AG04450 (cell line): ENCODE data around the gene MRLN. TPM values are rescaled to one million over a fixed set of nuclear protein-coding genes. Genes with fewer than 3 reads are reported as not detected.

Source experiments
- CTCF ChIA-PET: fragments of 300-600, 350-600 bp; formaldehyde crosslinking; extraction: SDS; loops from one replicate; lab custom pipeline; 2022; ENCODE audit warnings: antibody characterized with exemption, inconsistent platforms; lab: Charles Lee
- POLR2A ChIA-PET: fragments of 350-600 bp; formaldehyde crosslinking; extraction: SDS; loops from one replicate; lab custom pipeline; 2021; ENCODE audit warnings: antibody characterized with exemption, inconsistent platforms; lab: Yijun Ruan, JAX
- DNase-seq: peaks from one replicate; pipeline ENCODE4 v3.0.0-alpha.2; 2011; ENCODE audit warnings: low read depth, low spot score
- H3K27ac ChIP-seq: one replicate; pipeline ENCODE4 v1.5.1; 2012; ENCODE audit warnings: low read depth, low read length, control low read depth
- H3K27me3 ChIP-seq: one replicate; pipeline ENCODE4 v1.6.0; 2012; ENCODE audit warnings: low read length; ENCODE audit not compliant: control insufficient read depth, insufficient read depth
- H3K4me3 ChIP-seq: 2 replicates; pipeline ENCODE4 v1.5.1; 2011; ENCODE audit warnings: mild to moderate bottlenecking, low read depth, low read length, control low read depth
- H3K9me3 ChIP-seq: 2 replicates; pipeline ENCODE4 v1.5.1; 2012; ENCODE audit warnings: low read length; ENCODE audit not compliant: control insufficient read depth, insufficient read depth
- CTCF ChIP-seq: IDR thresholded peaks from 2 replicates; pipeline ENCODE4 v1.5.1; 2011; ENCODE audit warnings: low read depth, low read length, control low read depth, inconsistent platforms
- polyA plus RNA-seq: library from polyadenylated mRNA; depleted of rRNA; stranded (reverse); fragments of >200 nt; gene quantifications from 2 replicates; pipeline ENCODE4 v1.2.3, GENCODE V29; 2011; rRNA removed

MRLN gene
- polyA plus RNA-seq, 1 experiment, result not detected

GRCh38 chr10:59694936-59695335 lies 58.3 kb downstream of the MRLN start:
- ChIA-PET CTCF (no interaction called here), POLR2A (no interaction called here)
- H3K9me3 ChIP-seq, result no peaks in the 10 kb centered on the region
- H3K27ac ChIP-seq, result no peak overlapping the region
- H3K4me3 ChIP-seq, result no peak overlapping the region
- DNase-seq, result no peak
- H3K27me3 ChIP-seq, result no peaks in the 10 kb centered on the region
- TF ChIP-seq CTCF, result no peak

GRCh38 chr10:59692113-59692512 lies 61.1 kb downstream of the MRLN start:
- H3K27ac ChIP-seq, result no peak overlapping the region
- ChIA-PET CTCF (interaction anchor here (1.0 kb wide), 1 partner anchor 139 kb away, joined by 3 read pairs; no protein-coding TSS in a partner anchor), POLR2A (no interaction called here)
- no peaks in the 10 kb centered on the region for H3K9me3 ChIP-seq
- H3K27me3 ChIP-seq, result no peaks in the 10 kb centered on the region
- no peak overlapping the region for H3K4me3 ChIP-seq
- no peak for DNase-seq
- TF ChIP-seq CTCF, result no peak

DNA sequence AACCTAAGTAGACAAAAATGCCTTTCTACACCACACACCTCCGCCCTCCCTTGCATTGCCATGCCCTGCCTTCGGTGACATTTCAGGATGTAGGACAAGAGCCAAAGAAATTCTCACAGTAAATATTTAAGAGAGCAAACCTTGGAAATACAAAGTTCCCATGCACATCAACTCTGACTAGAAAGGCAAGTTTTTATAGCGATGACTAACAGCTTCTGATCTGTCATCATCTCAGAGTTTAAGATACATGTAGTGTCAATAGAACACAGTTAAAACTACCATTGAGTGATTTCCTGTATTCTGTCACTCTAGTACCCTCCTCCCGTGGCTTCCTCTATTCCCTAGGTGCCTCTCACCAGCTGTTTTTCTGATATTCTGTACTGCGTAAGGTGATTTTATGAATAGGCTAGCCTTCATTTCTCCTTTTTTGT lies 64.3 kb downstream of the MRLN start:
- TF ChIP-seq CTCF, result no peak
- H3K27ac ChIP-seq, result no peak overlapping the region
- no peak overlapping the region for H3K4me3 ChIP-seq
- ChIA-PET POLR2A (no interaction called here), CTCF (interaction anchor here (0.9 kb wide), 1 partner anchor 13 kb away, joined by 3 read pairs; no protein-coding TSS in a partner anchor)
- no peak for DNase-seq
- H3K9me3 ChIP-seq, result no peaks in the 10 kb centered on the region
- no peaks in the 10 kb centered on the region for H3K27me3 ChIP-seq

DNA sequence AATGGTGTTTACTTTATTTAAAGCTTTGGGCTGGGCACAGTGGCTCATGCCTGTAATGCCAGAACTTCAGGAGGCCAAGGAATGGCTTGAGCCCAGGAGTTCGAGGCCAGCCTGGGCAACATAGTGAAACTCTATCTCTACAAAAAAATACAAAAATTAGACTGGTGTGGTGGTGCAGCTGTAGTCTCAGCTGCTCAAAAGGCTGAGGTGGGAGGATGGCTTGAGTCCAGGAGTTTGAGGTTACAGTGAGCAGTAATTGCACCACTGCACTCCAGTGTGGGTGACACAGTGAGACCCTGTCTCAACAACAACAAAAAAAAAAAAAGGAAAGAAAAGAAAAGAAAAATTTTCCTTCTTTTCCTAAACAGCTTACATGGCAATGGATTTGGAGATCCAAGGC lies 65.6 kb downstream of the MRLN start:
- no peaks in the 10 kb centered on the region for H3K9me3 ChIP-seq
- no peak overlapping the region for H3K4me3 ChIP-seq
- no peaks in the 10 kb centered on the region for H3K27me3 ChIP-seq
- H3K27ac ChIP-seq, result no peak overlapping the region
- no peak for DNase-seq
- ChIA-PET CTCF (no interaction called here), POLR2A (no interaction called here)
- no peak for TF ChIP-seq CTCF

Other genes with a start within 250 kb of the MRLN start
- gene SLC16A9, start 43.6 kb downstream of the MRLN start, polyA plus RNA-seq, result 0.06 and 0.12 TPM in 2 replicates
- gene CCDC6, start 153.1 kb upstream of the MRLN start, polyA plus RNA-seq, result 42.2 and 51.1 TPM in 2 replicates